SK-N-MC (cell line): Measurements from ENCODE around the gene CFDP1.

Source experiments
- DNase-seq: peaks from one replicate; pipeline ENCODE4 v3.0.0-alpha.2; 2011; ENCODE audit warnings: low read depth, low spot score
- H3K27ac ChIP-seq: fragments of 200-600 bp; sonication (generic); 2 replicates; pipeline ENCODE4 v1.5.1; 2016; ENCODE audit warnings: mixed run types
- H3K36me3 ChIP-seq: fragments of 200-600 bp; sonication (generic); 2 replicates; pipeline ENCODE4 v1.6.1; 2017; ENCODE audit warnings: antibody characterized with exemption, low read length, mixed read lengths; ENCODE audit not compliant: insufficient read depth
- H3K4me3 ChIP-seq: fragments of 200-600 bp; sonication (generic); 2 replicates; pipeline ENCODE4 v1.5.1; 2016
- H3K9ac ChIP-seq: fragments of 200-600 bp; sonication (generic); 2 replicates; pipeline ENCODE4 v1.8.0; 2017; ENCODE audit warnings: mixed run types, mixed read lengths; ENCODE audit not compliant: insufficient read length
- H3K9me3 ChIP-seq: fragments of 200-600 bp; sonication (generic); 2 replicates; pipeline ENCODE4 v1.6.1; 2017; ENCODE audit warnings: low read depth, mild to moderate bottlenecking, antibody characterized with exemption, low read length, moderate library complexity, mixed read lengths
- EZH2 ChIP-seq: fragments of 200-600 bp; sonication (generic); IDR thresholded peaks from one replicate; pipeline ENCODE4 v1.6.1; 2017; ENCODE audit warnings: antibody characterized with exemption
- FOXP2 ChIP-seq: optimal IDR thresholded peaks from 2 replicates; pipeline ENCODE3; 2011; ENCODE audit warnings: mild to moderate bottlenecking, moderate library complexity; ENCODE audit not compliant: insufficient read depth; ENCODE audit errors: extremely low read length, control extremely low read depth
- POLR2AphosphoS5 ChIP-seq: IDR thresholded peaks from 2 replicates; pipeline ENCODE4 v1.6.1; 2012; ENCODE audit warnings: mild to moderate bottlenecking, low read depth, low read length, borderline replicate concordance

Gene CFDP1

GRCh38 chr16:75267631-75268264 is 165.6 kb downstream of the CFDP1 start:
- Histone ChIP-seq H3K4me3 (no peak overlapping the region), H3K27ac (no peak overlapping the region), H3K36me3 (no peaks in the 10 kb centered on the region), H3K9ac (no peak overlapping the region), H3K9me3 (no peaks in the 10 kb centered on the region)
- DNase-seq, result no peak
- TF ChIP-seq FOXP2 (no peak), EZH2 (no peak), POLR2AphosphoS5 (no peak)

GRCh38 chr16:75266738-75267630 is 166.3 kb downstream of the CFDP1 start:
- H3K4me3 ChIP-seq, result no peak overlapping the region
- H3K36me3 ChIP-seq, result no peaks in the 10 kb centered on the region
- no peak overlapping the region for H3K27ac ChIP-seq
- TF ChIP-seq POLR2AphosphoS5 (no peak), EZH2 (no peak), FOXP2 (no peak)
- H3K9me3 ChIP-seq, result no peaks in the 10 kb centered on the region
- no peak for DNase-seq
- H3K9ac ChIP-seq, result no peak overlapping the region

- H3K27ac ChIP-seq, result no peak overlapping the region
- no peak overlapping the region for H3K9ac ChIP-seq
- H3K36me3 ChIP-seq, result no peaks in the 10 kb centered on the region
- no peak for TF ChIP-seq EZH2
- TF ChIP-seq FOXP2, result no peak
- TF ChIP-seq POLR2AphosphoS5, result no peak
- DNase-seq, result no peak
- H3K4me3 ChIP-seq, result no peak overlapping the region
- no peaks in the 10 kb centered on the region for H3K9me3 ChIP-seq
Observed at GRCh38 chr16:75265911-75266701, 167.2 kb downstream of the CFDP1 start.

- Histone ChIP-seq H3K27ac (no peak overlapping the region), H3K9ac (no peak overlapping the region), H3K4me3 (no peak overlapping the region), H3K9me3 (no peaks in the 10 kb centered on the region), H3K36me3 (no peaks in the 10 kb centered on the region)
- TF ChIP-seq POLR2AphosphoS5 (no peak), FOXP2 (no peak), EZH2 (no peak)
- no peak for DNase-seq
Observed at GRCh38 chr16:75264999-75265910, 168.0 kb downstream of the CFDP1 start.

- DNase-seq, result no peak
- H3K27ac ChIP-seq, result no peak overlapping the region
- TF ChIP-seq POLR2AphosphoS5 (no peak), FOXP2 (no peak), EZH2 (no peak)
Observed at GRCh38 chr16:75264457-75264998, 168.8 kb downstream of the CFDP1 start.

GRCh38 chr16:75263963-75264445 is 169.3 kb downstream of the CFDP1 start:
- no peak overlapping the region for H3K4me3 ChIP-seq
- H3K27ac ChIP-seq, result no peak overlapping the region
- no peaks in the 10 kb centered on the region for H3K36me3 ChIP-seq
- DNase-seq, result no peak
- TF ChIP-seq POLR2AphosphoS5, result no peak
- no peak for TF ChIP-seq EZH2
- no peak for TF ChIP-seq FOXP2
- no peaks in the 10 kb centered on the region for H3K9me3 ChIP-seq
- H3K9ac ChIP-seq, result no peak overlapping the region

More at GRCh38 chr16:75264457-75264998, 168.8 kb downstream of the CFDP1 start:
- no peaks in the 10 kb centered on the region for H3K36me3 ChIP-seq
- no peak overlapping the region for H3K4me3 ChIP-seq
- no peak overlapping the region for H3K9ac ChIP-seq
- no peaks in the 10 kb centered on the region for H3K9me3 ChIP-seq

GRCh38 chr16:75263291-75263962 is 169.9 kb downstream of the CFDP1 start:
- Histone ChIP-seq H3K27ac (no peak overlapping the region), H3K4me3 (no peak overlapping the region)
- TF ChIP-seq FOXP2, result no peak
- no peak for TF ChIP-seq POLR2AphosphoS5
- no peak for TF ChIP-seq EZH2

More at GRCh38 chr16:75263291-75263962, 169.9 kb downstream of the CFDP1 start:
- Histone ChIP-seq H3K36me3 (no peaks in the 10 kb centered on the region), H3K9ac (no peak overlapping the region), H3K9me3 (no peaks in the 10 kb centered on the region)
- DNase-seq, result no peak
